SH-SY5Y (cell line): Measurements from ENCODE around the gene LYSMD4.

Experiments used
- GATA2 ChIP-seq: IDR thresholded peaks from 2 replicates; pipeline ENCODE4 v1.6.1; 2011; ENCODE audit warnings: mild to moderate bottlenecking, low read depth, low read length
- GATA3 ChIP-seq: IDR thresholded peaks from 2 replicates; pipeline ENCODE4 v1.6.1; 2011; ENCODE audit warnings: low read depth, mild to moderate bottlenecking, low read length, moderate library complexity

- no peak for TF ChIP-seq GATA3
- TF ChIP-seq GATA2, result no peak
Observed at GRCh38 chr15:99703603-99704443, 29.4 kb downstream of the LYSMD4 start.
